Liver (tissue), 9 donors: ENCODE data around the gene ZGLP1. TPM values are rescaled to one million over a fixed set of nuclear protein-coding genes. Genes with fewer than 3 reads are reported as not detected.
"Not testable (repeated sequence)": the region's sequence is repeated elsewhere in the genome, so short reads cannot be mapped to it uniquely, and the experiment has no call there.

Experiments
- DNase-seq: peaks from one replicate; pipeline ENCODE4 v3.0.0-alpha.2; 2017; ENCODE audit warnings: low spot score
- H3K27ac ChIP-seq, 2 donors: one replicate each; pipeline ENCODE4 v1.7.0; 2013; ENCODE audit warnings: inconsistent platforms in 2 of 2, low read length in 2 of 2, control low read depth in 1 of 2, low read depth in 1 of 2, mild to moderate bottlenecking in 1 of 2
- H3K27me3 ChIP-seq, 4 donors: one replicate each; pipeline versions ENCODE4 v1.6.1 to v1.7.0; 2013; ENCODE audit warnings: low read length in 3 of 4, inconsistent platforms in 1 of 4, mild to moderate bottlenecking in 1 of 4, moderate library complexity in 1 of 4; ENCODE audit not compliant: control insufficient read depth in 4 of 4, insufficient read depth in 4 of 4
- H3K36me3 ChIP-seq, 4 donors: one replicate each; pipeline versions ENCODE4 v1.6.1 to v1.7.0; 2013; ENCODE audit warnings: low read length in 3 of 4, mild to moderate bottlenecking in 3 of 4, low read depth in 1 of 4, moderate library complexity in 1 of 4; ENCODE audit not compliant: control insufficient read depth in 4 of 4, insufficient read depth in 3 of 4
- H3K4me1 ChIP-seq, 4 donors: one replicate each; pipeline versions ENCODE4 v1.6.1 to v1.7.0; 2013; ENCODE audit warnings: low read length in 3 of 4, mild to moderate bottlenecking in 3 of 4, moderate library complexity in 1 of 4; ENCODE audit not compliant: control insufficient read depth in 4 of 4, insufficient read depth in 4 of 4
- H3K4me3 ChIP-seq, 3 donors: one replicate each; pipeline versions ENCODE4 v1.6.1 to v1.7.0; 2013; ENCODE audit warnings: low read length in 3 of 3, control low read depth in 1 of 3, low read depth in 1 of 3, mild to moderate bottlenecking in 1 of 3
- H3K9ac ChIP-seq, 2 donors: one replicate each; pipeline ENCODE4 v1.7.0; 2013; ENCODE audit warnings: low read length in 2 of 2, mild to moderate bottlenecking in 2 of 2, moderate library complexity in 2 of 2, control low read depth in 1 of 2, low read depth in 1 of 2
- H3K9me3 ChIP-seq, 4 donors: one replicate each; pipeline versions ENCODE4 v1.6.1 to v1.7.0; 2013; ENCODE audit warnings: low read length in 3 of 4; ENCODE audit not compliant: control insufficient read depth in 4 of 4
- ATF3 ChIP-seq: IDR thresholded peaks from 2 replicates; pipeline ENCODE4 v1.6.1; 2016; ENCODE audit warnings: antibody characterized with exemption
- CTCF ChIP-seq: fragments of 150-350 bp; IDR thresholded peaks from 2 replicates; pipeline ENCODE4 v1.5.1; 2017; ENCODE audit warnings: improper control_type of control experiment, low read depth, low read length; ENCODE audit not compliant: missing input control
- EGR1 ChIP-seq, 2 donors: IDR thresholded peaks; 2 replicates each; pipeline ENCODE4 v1.6.1; 2016 to 2018; ENCODE audit warnings: antibody characterized with exemption in 2 of 2, low read depth in 2 of 2
- FOXA1 ChIP-seq: IDR thresholded peaks from 2 replicates; pipeline ENCODE4 v1.6.1; 2016; ENCODE audit warnings: antibody characterized with exemption
- GABPA ChIP-seq, 2 donors: IDR thresholded peaks in 1 of 2; conservative IDR thresholded peaks in 1 of 2; 2 replicates each; pipeline ENCODE4 v1.6.1; 2016; ENCODE audit warnings: antibody characterized with exemption in 2 of 2, mild to moderate bottlenecking in 1 of 2, moderate library complexity in 1 of 2
- HNF4A ChIP-seq, 2 donors: conservative IDR thresholded peaks; 2 replicates each; pipeline ENCODE4 v1.6.1; 2016; ENCODE audit warnings: antibody characterized with exemption in 2 of 2, mild to moderate bottlenecking in 2 of 2
- HNF4G ChIP-seq: IDR thresholded peaks from 2 replicates; pipeline ENCODE4 v1.6.1; 2016; ENCODE audit warnings: antibody characterized with exemption
- MAX ChIP-seq: IDR thresholded peaks from 2 replicates; pipeline ENCODE4 v1.6.1; 2016; ENCODE audit warnings: antibody characterized with exemption
- NR2F2 ChIP-seq: IDR thresholded peaks from 2 replicates; pipeline ENCODE4 v1.6.1; 2016; ENCODE audit warnings: antibody characterized with exemption
- REST ChIP-seq: IDR thresholded peaks from 2 replicates; pipeline ENCODE4 v1.6.1; 2016; ENCODE audit warnings: antibody characterized with exemption, mild to moderate bottlenecking
- RXRA ChIP-seq, 2 donors: IDR thresholded peaks; 2 replicates each; pipeline ENCODE4 v1.6.1; 2017 to 2018; ENCODE audit warnings: antibody characterized with exemption in 2 of 2, mild to moderate bottlenecking in 1 of 2
- SP1 ChIP-seq: IDR thresholded peaks from 2 replicates; pipeline ENCODE4 v1.6.1; 2018; ENCODE audit warnings: antibody characterized with exemption, mild to moderate bottlenecking
- TAF1 ChIP-seq: conservative IDR thresholded peaks from 2 replicates; pipeline ENCODE4 v1.6.1; 2016; ENCODE audit warnings: antibody characterized with exemption, mild to moderate bottlenecking
- YY1 ChIP-seq: IDR thresholded peaks from 2 replicates; pipeline ENCODE4 v1.6.1; 2016; ENCODE audit warnings: antibody characterized with exemption, mild to moderate bottlenecking
- ZBTB33 ChIP-seq: IDR thresholded peaks from 2 replicates; pipeline ENCODE4 v1.6.1; 2016; ENCODE audit warnings: antibody characterized with exemption
- WGBS: extraction: QIAGEN DNeasy Blood & Tissue Kit; methylation state at CpG from one replicate; pipeline ENCODE4 v1.1.7; 2013; 5-methylcytosine and 5-hydroxymethylcytosine counted together
- polyA plus RNA-seq, 2 donors: library from polyadenylated mRNA; stranded (reverse) in 1 of 2; unstranded in 1 of 2; fragments of 200-250 nt in 1 of 2; fragments of >200 nt in 1 of 2; fragmentation: Nextera tagmentation in 1 of 2; extraction: Ambion mirVana in 1 of 2; gene quantifications; one replicate each; pipeline versions ENCODE4 v1.2.1 to v1.2.3, GENCODE V29; 2013 to 2015
- total RNA-seq, 2 donors: library from RNA; depleted of rRNA; stranded (reverse); fragments of >200 nt; gene quantifications; one replicate each; pipeline ENCODE4 v1.2.3, GENCODE V29; 2014
- donor health status: healthy.
- donor health status: healthy.
- donor health status: healthy.
- donor health status: healthy.
- donor health status: healthy.

ZGLP1 gene
- total and polyA plus RNA-seq, 4 donors: 0.61 to 1.2 (median 0.82) TPM

GRCh38 chr19:10284065-10284959 is 25.3 kb downstream of the ZGLP1 start:
- peaks cover 0 to under 1% (median 0%) of the 10 kb centered on the region in 4 donors for H3K27me3 ChIP-seq
- peaks cover 14 to 49% (median 32%) of the 10 kb centered on the region in 4 donors for H3K36me3 ChIP-seq
- H3K9me3 ChIP-seq: no peaks in the 10 kb centered on the region
- no peak for TF ChIP-seq SP1
- no peak for TF ChIP-seq RXRA (IDR thresholded peaks at IDR 0.05)
- TF ChIP-seq ATF3: no peak
- no peak for TF ChIP-seq MAX
- TF ChIP-seq HNF4G: no peak
- H3K27ac ChIP-seq: no peak overlapping the region
- no peak overlapping the region for H3K9ac ChIP-seq
- no peak for DNase-seq
- WGBS: 93% methylated on average over 34 of the region's 34 CpGs
- no peak overlapping the region for H3K4me3 ChIP-seq
- H3K4me1 ChIP-seq: peaks cover 7 to 26% (median 16%) of the 10 kb centered on the region in 4 donors

GRCh38 chr19:10283301-10284064 is 26.1 kb downstream of the ZGLP1 start:
- no peak for TF ChIP-seq REST
- TF ChIP-seq CTCF: no peak
- no peak for TF ChIP-seq TAF1
- TF ChIP-seq YY1: no peak
- no peak for TF ChIP-seq EGR1 (IDR thresholded peaks at IDR 0.05; ENCODE audit: low read depth in 2 of 2)
- TF ChIP-seq NR2F2: no peak
- no peak for TF ChIP-seq GABPA (IDR thresholded peaks at IDR 0.05 in 1 of 2, conservative IDR thresholded peaks at IDR 0.05 in 1 of 2)
- no peak for TF ChIP-seq HNF4G
- TF ChIP-seq ATF3: no peak
- TF ChIP-seq FOXA1: no peak
- no peak for TF ChIP-seq RXRA (IDR thresholded peaks at IDR 0.05)
- no peak for TF ChIP-seq ZBTB33
- no peak for TF ChIP-seq MAX
- TF ChIP-seq HNF4A (conservative IDR thresholded peaks at IDR 0.05): no peak
- Histone ChIP-seq H3K27me3 (no peaks in the 10 kb centered on the region), H3K9me3 (no peaks in the 10 kb centered on the region), H3K4me1 (peaks cover under 1 to 18% (median 12%) of the 10 kb centered on the region in 4 donors), H3K36me3 (peaks cover 14 to 57% (median 35%) of the 10 kb centered on the region in 4 donors), H3K9ac (no peak overlapping the region), H3K4me3 (no peak overlapping the region), H3K27ac (no peak overlapping the region)
- 90% methylated on average over 23 of the region's 23 CpGs for WGBS
- no peak for DNase-seq

- DNase-seq, H3K4me3 ChIP-seq, H3K9me3 ChIP-seq, H3K9ac ChIP-seq, H3K27me3 ChIP-seq, H3K27ac ChIP-seq: not testable (repeated sequence)
- peaks cover 0 to 17% (median 7%) of the 10 kb centered on the region in 4 donors for H3K4me1 ChIP-seq
- 97% methylated on average over 5 of the region's 5 CpGs for WGBS
- H3K36me3 ChIP-seq: peaks cover 17 to 65% (median 43%) of the 10 kb centered on the region in 4 donors
Measured at GRCh38 chr19:10282043-10282442, 27.6 kb downstream of the ZGLP1 start.
